GM12872 (cell line): ENCODE results near the gene CXCR6.

Experiments used
- CTCF ChIP-seq: IDR thresholded peaks from 3 replicates; pipeline ENCODE4 v1.5.1; 2011; ENCODE audit warnings: low read depth, mild to moderate bottlenecking, low read length, moderate library complexity; ENCODE audit not compliant: insufficient read depth

Gene CXCR6

GRCh38 chr3:45992133-45992729 lies 49.0 kb downstream of the CXCR6 start:
- no peak for TF ChIP-seq CTCF

GRCh38 chr3:45992821-45993221 lies 49.6 kb downstream of the CXCR6 start:
- TF ChIP-seq CTCF, result no peak

- no peak for TF ChIP-seq CTCF
Measured at GRCh38 chr3:45993421-45994027, 50.3 kb downstream of the CXCR6 start.

GRCh38 chr3:45994419-45995235 lies 51.4 kb downstream of the CXCR6 start:
- TF ChIP-seq CTCF, result no peak

GRCh38 chr3:45995236-45996192 lies 52.2 kb downstream of the CXCR6 start, which contains the start of gene FYCO1:
TSS of gene FYCO1 (minus strand) at chr3:45995824. CDS start at chr3:45984910, 10,914 bp downstream.
- TF ChIP-seq CTCF, result no peak

GRCh38 chr3:45997942-45998341 lies 54.7 kb downstream of the CXCR6 start:
- TF ChIP-seq CTCF, result no peak
